ENCODE data around the gene DYNC2I2. TPM values are rescaled to one million over a fixed set of nuclear protein-coding genes. Genes with fewer than 3 reads are reported as not detected.
A peak's percentile ranks its signal among the peaks of the same experiment; 100 is the strongest.

The DYNC2I2 gene
- total and polyA plus RNA-seq, 12 donors, result 7.5 to 192 (median 83.2) TPM

- intact Hi-C loops (cut with DNase I), result no loop called here
- TF ChIP-seq POLR2A (IDR thresholded peaks at IDR 0.05) (no peak), CTCF (IDR thresholded peaks at IDR 0.05) (no peak)
- no peaks in the 10 kb centered on the region for H3K27me3 ChIP-seq
- peaks cover 4 to 12% of the 10 kb centered on the region in 2 donors for H3K4me1 ChIP-seq (replicated peaks in 1 of 2)
- H3K27ac ChIP-seq, result no peak overlapping the region
- no peak for DNase-seq
- no peaks in the 10 kb centered on the region for H3K9me3 ChIP-seq (replicated peaks in 1 of 3)
- H3K4me3 ChIP-seq, result no peak overlapping the region
- 92 to 100% (median 94%) methylated on average over 1 to 18 of the region's 18 CpGs for WGBS, 4 donors
- peaks cover 0 to 8% of the 10 kb centered on the region in 2 donors for H3K36me3 ChIP-seq (replicated peaks in 1 of 2)
Observed at GRCh38 chr9:128640603-128641002, 16.0 kb downstream of the DYNC2I2 start.

- Histone ChIP-seq H3K27me3 (no peaks in the 10 kb centered on the region), H3K4me3 (no peak overlapping the region), H3K9me3 (replicated peaks in 1 of 3) (no peaks in the 10 kb centered on the region), H3K4me1 (replicated peaks in 1 of 2) (peaks cover 15 to 28% of the 10 kb centered on the region in 2 donors), H3K36me3 (replicated peaks in 1 of 2) (peaks cover 0 to 21% of the 10 kb centered on the region in 2 donors), H3K27ac (no peak overlapping the region)
- TF ChIP-seq POLR2A (IDR thresholded peaks at IDR 0.05) (no peak), CTCF (IDR thresholded peaks at IDR 0.05) (no peak)
- intact Hi-C loops (cut with DNase I), result no loop called here
- 95 to 100% (median 97%) methylated on average over 4 of the region's 4 CpGs for WGBS, 4 donors
- no peak for DNase-seq
Observed at GRCh38 chr9:128638580-128638979, 18.1 kb downstream of the DYNC2I2 start.

GRCh38 chr9:128637656-128638055 lies 19.0 kb downstream of the DYNC2I2 start:
- Histone ChIP-seq H3K27me3 (no peaks in the 10 kb centered on the region), H3K36me3 (replicated peaks in 1 of 2) (peaks cover 0 to 30% of the 10 kb centered on the region in 2 donors), H3K4me1 (replicated peaks in 1 of 2) (peaks cover 15 to 28% of the 10 kb centered on the region in 2 donors), H3K4me3 (no peak overlapping the region), H3K27ac (no peak overlapping the region), H3K9me3 (replicated peaks in 1 of 3) (no peaks in the 10 kb centered on the region)
- TF ChIP-seq POLR2A (IDR thresholded peaks at IDR 0.05) (no peak), CTCF (IDR thresholded peaks at IDR 0.05) (no peak)
- DNase-seq, result no peak
- intact Hi-C loops (cut with DNase I), result no loop called here
- 74 to 80% (median 78%) methylated on average over 8 to 10 of the region's 10 CpGs for WGBS, 4 donors

GRCh38 chr9:128636556-128637530 lies 19.8 kb downstream of the DYNC2I2 start:
- peak in 6 of 7 donors; percentile 35 to 74 (median 68) for DNase-seq
- Histone ChIP-seq H3K4me3 (no peak overlapping the region), H3K36me3 (replicated peaks in 1 of 2) (peaks cover 0 to 38% of the 10 kb centered on the region in 2 donors), H3K9me3 (replicated peaks in 1 of 3) (no peaks in the 10 kb centered on the region), H3K4me1 (replicated peaks in 1 of 2) (peaks cover 15 to 28% of the 10 kb centered on the region in 2 donors), H3K27me3 (no peaks in the 10 kb centered on the region), H3K27ac (peak overlapping the region in 4 of 5 donors; percentile 81 to 98 (median 86))
- WGBS, 4 donors, result 81 to 87% (median 86%) methylated on average over 11 to 20 of the region's 20 CpGs
- TF ChIP-seq POLR2A (IDR thresholded peaks at IDR 0.05) (no peak), CTCF (IDR thresholded peaks at IDR 0.05) (no peak)
- intact Hi-C loops (cut with DNase I), result no loop called here

All from adrenal gland (tissue), 12 donors.